ENCODE results near the gene LUZP1. TPM values are rescaled to one million over a fixed set of nuclear protein-coding genes. Genes with fewer than 3 reads are reported as not detected.

Gene LUZP1
- total RNA-seq (10 to 100 TPM in 6 of 7 donors, 1 to 10 TPM in 1; 9.4 to 30.7 (median 23.2) TPM), polyA plus RNA-seq (10 to 100 TPM in 1 of 2 donors, 1 to 10 TPM in 1; 6.8 to 28.5 TPM)
- long read RNA-seq, donor 1, transcript LUZP1-204 (4 exons, 1,190 nt), result major isoform, 7 of 42 reads
- long read RNA-seq, donor 1, partial matches to known transcripts, result 30 of 42 reads
- long read RNA-seq, donor 1, other reads (novel, unspliced or antisense), result 5 of 42 reads
- long read RNA-seq, donor 2, full-length matches to known transcripts, result 2 of 2 reads
- long read RNA-seq, donor 2, partial matches to known transcripts, result 0 of 2 reads
- long read RNA-seq, donor 2, other reads (novel, unspliced or antisense), result 0 of 2 reads
- long read RNA-seq, donor 3, full-length matches to known transcripts, result 1 of 14 reads
- long read RNA-seq, donor 3, partial matches to known transcripts, result 5 of 14 reads
- long read RNA-seq, donor 3, other reads (novel, unspliced or antisense), result 8 of 14 reads

GRCh38 chr1:23168445-23169194 lies at the start of gene LUZP1:
LUZP1 (minus strand) TSS chr1:23168856.
- Histone ChIP-seq H3K27ac (peak within 1 kb of the TSS; percentile 85 to 87), H3K27me3 (no peaks in the 10 kb centered on the region), H3K36me3 (no peaks in the 10 kb centered on the region), H3K9me3 (no peaks in the 10 kb centered on the region), H3K4me1 (ENCODE audit: insufficient read depth) (peaks cover 8% of the 10 kb centered on the region), H3K4me3 (peak within 1 kb of the TSS; percentile 78)
- peak; percentile 96 for TF ChIP-seq POLR2A (IDR thresholded peaks at IDR 0.05)
- no peak for TF ChIP-seq EP300 (IDR thresholded peaks at IDR 0.05)
- WGBS, 3 donors, result 6 to 9% (median 7%) methylated on average over 56 of the region's 56 CpGs
- intact Hi-C loops (cut with DNase I), result loop anchor here in 1 of 4 donors (5.0 kb wide), 1 partner anchor 46 kb away; no protein-coding TSS in a partner anchor
- peak; percentile 89 to 95 (median 94) for DNase-seq

DNA sequence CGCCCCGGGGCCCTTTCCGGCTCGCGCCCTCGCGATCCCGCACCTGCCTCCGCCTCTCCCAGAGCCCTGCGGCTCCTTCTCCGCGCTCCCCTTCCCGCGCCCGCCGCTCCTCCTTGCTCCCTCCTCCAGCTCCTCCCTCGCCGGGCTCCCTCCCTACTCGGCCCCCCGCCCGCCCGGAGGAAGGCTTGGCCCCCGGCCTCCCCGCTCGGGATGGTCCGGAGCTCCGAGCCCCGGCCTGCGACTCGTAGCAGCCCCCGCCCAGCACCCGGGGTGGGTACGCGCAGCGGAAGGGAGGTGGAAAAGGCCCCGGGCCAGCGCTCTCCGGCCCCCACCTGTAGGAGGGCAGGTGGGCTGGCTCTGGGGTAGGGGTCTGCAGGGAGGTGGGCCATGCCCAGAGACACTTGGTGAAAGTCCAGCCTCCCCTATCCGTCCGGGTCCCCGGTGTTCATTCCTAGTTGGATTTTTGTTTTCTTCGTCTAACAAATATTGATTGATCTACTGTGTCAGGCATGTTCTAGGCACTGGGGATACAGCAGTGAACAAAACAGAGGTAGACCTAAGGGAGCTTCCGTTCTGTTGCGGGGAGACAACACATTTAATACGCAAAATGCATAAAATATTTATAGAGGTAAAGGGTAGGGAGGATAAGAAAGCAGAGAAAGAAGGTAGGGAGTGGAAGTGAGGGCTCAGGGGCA lies 48.9 kb upstream of the LUZP1 start, which contains the start of gene HTR1D:
Gene HTR1D (minus strand): TSS at position 82 of the 695 bp plus-strand sequence. CDS start 23,283 bp downstream, outside the sequence.
- Histone ChIP-seq H3K27ac (no peak within 1 kb of the TSS), H3K4me1 (ENCODE audit: insufficient read depth) (no peaks in the 10 kb centered on the region), H3K4me3 (peak within 1 kb of the TSS; percentile 20), H3K9me3 (no peaks in the 10 kb centered on the region), H3K36me3 (no peaks in the 10 kb centered on the region), H3K27me3 (peaks cover 9% of the 10 kb centered on the region)
- TF ChIP-seq, protein P1, sequence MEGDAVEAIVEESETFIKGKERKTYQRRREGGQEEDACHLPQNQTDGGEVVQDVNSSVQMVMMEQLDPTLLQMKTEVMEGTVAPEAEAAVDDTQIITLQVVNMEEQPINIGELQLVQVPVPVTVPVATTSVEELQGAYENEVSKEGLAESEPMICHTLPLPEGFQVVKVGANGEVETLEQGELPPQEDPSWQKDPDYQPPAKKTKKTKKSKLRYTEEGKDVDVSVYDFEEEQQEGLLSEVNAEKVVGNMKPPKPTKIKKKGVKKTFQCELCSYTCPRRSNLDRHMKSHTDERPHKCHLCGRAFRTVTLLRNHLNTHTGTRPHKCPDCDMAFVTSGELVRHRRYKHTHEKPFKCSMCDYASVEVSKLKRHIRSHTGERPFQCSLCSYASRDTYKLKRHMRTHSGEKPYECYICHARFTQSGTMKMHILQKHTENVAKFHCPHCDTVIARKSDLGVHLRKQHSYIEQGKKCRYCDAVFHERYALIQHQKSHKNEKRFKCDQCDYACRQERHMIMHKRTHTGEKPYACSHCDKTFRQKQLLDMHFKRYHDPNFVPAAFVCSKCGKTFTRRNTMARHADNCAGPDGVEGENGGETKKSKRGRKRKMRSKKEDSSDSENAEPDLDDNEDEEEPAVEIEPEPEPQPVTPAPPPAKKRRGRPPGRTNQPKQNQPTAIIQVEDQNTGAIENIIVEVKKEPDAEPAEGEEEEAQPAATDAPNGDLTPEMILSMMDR (IDR thresholded peaks at IDR 0.05), result no peak
- TF ChIP-seq EP300 (IDR thresholded peaks at IDR 0.05), result no peak
- no peak for TF ChIP-seq POLR2A (IDR thresholded peaks at IDR 0.05)
- DNase-seq, result peak in 3 of 5 donors; percentile 15 to 38 (median 24)
- intact Hi-C loops (cut with DNase I), result no loop called here
- 2 to 3% (median 2%) methylated on average over 44 to 45 of the region's 45 CpGs for WGBS, 3 donors

DNA sequence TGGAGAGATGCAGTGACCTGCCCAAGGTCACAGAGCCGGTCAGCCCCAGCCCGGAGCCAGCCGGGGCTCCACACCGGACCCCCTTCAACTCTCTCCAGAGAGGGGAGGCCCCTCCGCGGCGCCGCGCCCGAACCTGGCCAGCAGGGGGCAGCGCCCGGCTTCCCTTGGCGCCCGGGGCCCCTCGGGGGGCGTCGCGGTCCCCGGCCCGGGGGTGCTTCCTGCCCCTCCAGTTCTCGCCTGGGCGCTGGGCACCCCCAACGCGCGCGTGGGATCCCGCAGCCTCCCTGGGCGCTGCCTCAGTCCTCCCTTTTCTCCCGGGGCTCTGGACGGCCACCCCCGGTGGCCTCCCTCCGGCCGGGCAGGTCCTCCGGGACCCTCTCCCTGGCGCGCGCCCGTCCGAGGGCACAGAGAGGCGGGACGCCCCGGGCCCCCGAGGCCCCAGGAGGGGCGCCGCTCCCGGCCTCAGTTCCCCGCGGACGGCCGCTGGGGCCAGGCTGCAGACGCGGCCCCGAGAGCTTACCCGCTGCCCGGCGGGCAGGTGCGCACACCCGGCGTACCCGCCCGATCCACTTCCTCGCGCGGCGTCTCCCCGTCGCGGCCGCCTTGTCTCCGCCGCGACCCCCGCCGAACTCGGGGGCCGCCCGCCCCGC lies 48.2 kb upstream of the LUZP1 start:
- TF ChIP-seq POLR2A (IDR thresholded peaks at IDR 0.05) (no peak), EP300 (IDR thresholded peaks at IDR 0.05) (no peak)
- TF ChIP-seq, protein P1 (IDR thresholded peaks at IDR 0.05), result no peak
- no peaks in the 10 kb centered on the region for H3K9me3 ChIP-seq
- DNase-seq, result peak in 4 of 5 donors; percentile 16 to 37 (median 24)

DNA sequence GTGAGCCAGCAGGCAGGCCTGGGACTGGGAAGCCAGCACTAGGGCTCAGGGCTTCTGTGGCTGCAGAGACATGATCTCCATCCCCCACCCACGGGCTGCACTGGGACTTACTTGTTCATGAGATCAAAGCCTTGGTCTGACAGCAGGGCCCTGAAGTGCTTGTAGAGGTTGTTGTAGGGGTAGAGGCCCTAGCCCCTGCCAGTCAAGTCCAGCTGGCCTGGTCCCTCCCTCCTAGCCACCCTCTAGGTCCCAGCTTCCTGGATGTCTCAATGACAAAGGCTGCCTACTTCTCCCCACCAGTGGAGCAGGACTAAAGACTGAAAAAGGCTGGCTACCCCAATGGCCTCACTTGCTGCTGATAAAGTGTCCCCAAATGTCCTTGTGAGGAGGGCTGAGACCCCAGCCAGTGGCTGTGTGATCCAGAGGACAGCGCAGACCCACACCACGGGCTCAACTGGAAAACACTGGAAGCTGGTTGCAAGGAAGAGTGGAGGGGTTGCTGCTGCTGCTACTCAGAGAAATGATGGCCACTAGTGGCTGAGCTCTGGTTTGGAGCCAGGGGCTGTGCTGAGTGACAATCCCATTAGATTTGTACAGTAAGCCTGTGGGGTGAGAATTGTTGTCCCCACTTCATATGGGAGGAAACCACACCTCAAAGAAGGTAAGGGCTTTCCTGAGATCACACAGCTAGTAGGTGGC lies 47.2 kb upstream of the LUZP1 start:
- Histone ChIP-seq H3K36me3 (no peaks in the 10 kb centered on the region), H3K27me3 (peaks cover 9% of the 10 kb centered on the region), H3K9me3 (no peaks in the 10 kb centered on the region), H3K4me1 (ENCODE audit: insufficient read depth) (no peaks in the 10 kb centered on the region), H3K4me3 (no peak overlapping the region), H3K27ac (no peak overlapping the region)
- intact Hi-C loops (cut with DNase I), result no loop called here
- 60 to 76% (median 70%) methylated on average over 3 of the region's 3 CpGs for WGBS, 3 donors
- no peak for TF ChIP-seq EP300 (IDR thresholded peaks at IDR 0.05)
- no peak for TF ChIP-seq POLR2A (IDR thresholded peaks at IDR 0.05)
- TF ChIP-seq, protein P1 (IDR thresholded peaks at IDR 0.05), result no peak
- DNase-seq, result no peak

More for the DNA sequence above, 48.2 kb upstream of the LUZP1 start:
- Histone ChIP-seq H3K36me3 (no peaks in the 10 kb centered on the region), H3K4me1 (ENCODE audit: insufficient read depth) (no peaks in the 10 kb centered on the region), H3K4me3 (peak overlapping the region; percentile 20), H3K27ac (no peak overlapping the region), H3K27me3 (peaks cover 9% of the 10 kb centered on the region)
- 0 to 1% (median 1%) methylated on average over 32 to 78 of the region's 78 CpGs for WGBS, 3 donors
- intact Hi-C loops (cut with DNase I), result no loop called here

All from ovary (tissue), 10 donors.